ENCODE data around the gene SLC16A10. TPM values are rescaled to one million over a fixed set of nuclear protein-coding genes. Genes with fewer than 3 reads are reported as not detected.

Gene SLC16A10
- total and polyA plus RNA-seq, 2 of the 4 experiments (the other 2 are of a cell fraction), result not detected

DNA sequence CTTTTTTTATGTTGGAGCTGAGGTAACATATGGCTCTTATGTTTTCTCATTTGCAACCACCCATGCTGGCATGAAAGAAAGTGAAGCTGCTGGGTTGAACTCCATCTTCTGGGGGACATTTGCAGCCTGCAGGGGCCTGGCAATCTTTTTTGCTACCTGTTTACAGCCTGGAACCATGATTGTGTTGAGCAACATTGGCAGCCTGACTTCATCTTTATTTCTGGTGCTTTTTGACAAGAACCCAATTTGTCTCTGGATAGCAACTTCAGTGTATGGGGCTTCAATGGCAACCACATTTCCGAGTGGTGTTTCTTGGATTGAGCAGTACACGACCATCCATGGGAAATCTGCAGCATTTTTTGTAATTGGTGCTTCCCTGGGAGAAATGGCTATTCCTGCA lies 179.0 kb downstream of the SLC16A10 start:
- dilution Hi-C loops (cut with HindIII; ENCODE audit: low sequenced_read_pairs, unreplicated experiment), result no loop called here

More for the DNA sequence above, 179.0 kb downstream of the SLC16A10 start:
- Histone ChIP-seq H3K9me1 (ENCODE audit: insufficient read depth, low read length) (peaks cover 3% of the 10 kb centered on the region), H3K79me1 (ENCODE audit: low read depth in 1 of 2, low read length in 2 of 2) (peaks cover 27 to 62% of the 10 kb centered on the region in 2 experiments), H2AFZ (replicated peaks; ENCODE audit: low read length, poor library complexity) (no peak overlapping the region), H3K4me1 (ENCODE audit: control insufficient read depth, insufficient read depth, low read length) (peaks cover 8% of the 10 kb centered on the region), H3K23ac (ENCODE audit: low read depth, low read length) (no peak overlapping the region), H4K20me1 (ENCODE audit: insufficient read depth, low read length) (peaks cover 12% of the 10 kb centered on the region; the same call in 1 of the 2 replicates), H4K91ac (ENCODE audit: insufficient read depth, low read depth, low read length) (no peak overlapping the region), H3K9ac (ENCODE audit: low read depth, low read length) (no peak overlapping the region), H3K56ac (ENCODE audit: extremely low read depth, insufficient read depth, low read length) (no peak overlapping the region), H2AK5ac (ENCODE audit: low read depth, low read length) (no peak overlapping the region), H3K9me3 (ENCODE audit: control insufficient read depth, insufficient read depth, low read length) (no peaks in the 10 kb centered on the region), H2AK9ac (replicated peaks; ENCODE audit: low read depth, low read length, poor library complexity) (no peak overlapping the region), H3K36me3 (ENCODE audit: control insufficient read depth, insufficient read depth, low read length) (peaks cover 18% of the 10 kb centered on the region), H4K8ac (ENCODE audit: low read depth in 2 of 2, low read length in 2 of 2) (no peak overlapping the region), H3K4ac (ENCODE audit: low read depth, low read length) (no peak overlapping the region), H3K4me3 (ENCODE audit: insufficient read depth, low read depth, low read length) (no peak overlapping the region), H3K27me3 (ENCODE audit: control insufficient read depth, insufficient read depth, low read length) (no peaks in the 10 kb centered on the region), H2BK5ac (ENCODE audit: low read depth, low read length, poor library complexity, severe bottlenecking) (no peak overlapping the region), H3K27ac (ENCODE audit: insufficient read depth, low read length) (no peak overlapping the region), H4K5ac (ENCODE audit: low read depth, low read length) (no peak overlapping the region), H2BK15ac (ENCODE audit: low read depth, low read length) (no peak overlapping the region), H3K14ac (replicated peaks; ENCODE audit: low read depth, low read length) (no peak overlapping the region), H3K18ac (ENCODE audit: low read depth, low read length) (no peak overlapping the region), H2BK120ac (ENCODE audit: low read depth, low read length) (no peak overlapping the region), H3K4me2 (ENCODE audit: low read depth, low read length) (no peak overlapping the region), H2BK20ac (ENCODE audit: low read depth, low read length) (no peak overlapping the region)
- DNase-seq, result no peak
- ATAC-seq (ENCODE audit: low read depth), result no peak
- intact Hi-C loops (cut with micrococcal nuclease), result no loop called here
- 100% methylated on average over 2 of the region's 2 CpGs; no CpG with 5 or more reads in 1 of the 2 experiments for WGBS, 2 experiments (ENCODE audit: extremely low coverage in 2 of 2, insufficient read length in 1 of 2)
- BruUV-seq (replicated peaks), result no TSS peak
- in situ Hi-C loops (cut with MboI; ENCODE audit: low sequenced_read_pairs), result loop anchor here (10.0 kb wide), 1 partner anchor 199 kb away; no protein-coding TSS in a partner anchor
- CTCF ChIA-PET, result interaction anchor here (0.6 kb wide), 1 partner anchor 93 kb away, joined by 5 read pairs; no protein-coding TSS in a partner anchor
- no peak for TF ChIP-seq RAD21 (IDR thresholded peaks at IDR 0.05; ENCODE audit: low read length)
- TF ChIP-seq SMC3 (IDR thresholded peaks at IDR 0.05; ENCODE audit: low read depth, low read length), result no peak
- no peak for TF ChIP-seq FOS (IDR thresholded peaks at IDR 0.05; ENCODE audit: low read depth, low read length)
- TF ChIP-seq RCOR1 (IDR thresholded peaks at IDR 0.05; ENCODE audit: insufficient replicate concordance, low read length), result no peak
- TF ChIP-seq, protein P1, sequence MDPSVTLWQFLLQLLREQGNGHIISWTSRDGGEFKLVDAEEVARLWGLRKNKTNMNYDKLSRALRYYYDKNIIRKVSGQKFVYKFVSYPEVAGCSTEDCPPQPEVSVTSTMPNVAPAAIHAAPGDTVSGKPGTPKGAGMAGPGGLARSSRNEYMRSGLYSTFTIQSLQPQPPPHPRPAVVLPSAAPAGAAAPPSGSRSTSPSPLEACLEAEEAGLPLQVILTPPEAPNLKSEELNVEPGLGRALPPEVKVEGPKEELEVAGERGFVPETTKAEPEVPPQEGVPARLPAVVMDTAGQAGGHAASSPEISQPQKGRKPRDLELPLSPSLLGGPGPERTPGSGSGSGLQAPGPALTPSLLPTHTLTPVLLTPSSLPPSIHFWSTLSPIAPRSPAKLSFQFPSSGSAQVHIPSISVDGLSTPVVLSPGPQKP (IDR thresholded peaks at IDR 0.05; ENCODE audit: borderline replicate concordance, low read depth, low read length), result no peak
- TF ChIP-seq BHLHE40 (IDR thresholded peaks at IDR 0.05; ENCODE audit: low read depth, low read length), result no peak
- TF ChIP-seq, protein P2, sequence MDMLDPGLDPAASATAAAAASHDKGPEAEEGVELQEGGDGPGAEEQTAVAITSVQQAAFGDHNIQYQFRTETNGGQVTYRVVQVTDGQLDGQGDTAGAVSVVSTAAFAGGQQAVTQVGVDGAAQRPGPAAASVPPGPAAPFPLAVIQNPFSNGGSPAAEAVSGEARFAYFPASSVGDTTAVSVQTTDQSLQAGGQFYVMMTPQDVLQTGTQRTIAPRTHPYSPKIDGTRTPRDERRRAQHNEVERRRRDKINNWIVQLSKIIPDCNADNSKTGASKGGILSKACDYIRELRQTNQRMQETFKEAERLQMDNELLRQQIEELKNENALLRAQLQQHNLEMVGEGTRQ (IDR thresholded peaks at IDR 0.05; ENCODE audit: low read depth, low read length), result no peak
- TF ChIP-seq, protein P3, sequence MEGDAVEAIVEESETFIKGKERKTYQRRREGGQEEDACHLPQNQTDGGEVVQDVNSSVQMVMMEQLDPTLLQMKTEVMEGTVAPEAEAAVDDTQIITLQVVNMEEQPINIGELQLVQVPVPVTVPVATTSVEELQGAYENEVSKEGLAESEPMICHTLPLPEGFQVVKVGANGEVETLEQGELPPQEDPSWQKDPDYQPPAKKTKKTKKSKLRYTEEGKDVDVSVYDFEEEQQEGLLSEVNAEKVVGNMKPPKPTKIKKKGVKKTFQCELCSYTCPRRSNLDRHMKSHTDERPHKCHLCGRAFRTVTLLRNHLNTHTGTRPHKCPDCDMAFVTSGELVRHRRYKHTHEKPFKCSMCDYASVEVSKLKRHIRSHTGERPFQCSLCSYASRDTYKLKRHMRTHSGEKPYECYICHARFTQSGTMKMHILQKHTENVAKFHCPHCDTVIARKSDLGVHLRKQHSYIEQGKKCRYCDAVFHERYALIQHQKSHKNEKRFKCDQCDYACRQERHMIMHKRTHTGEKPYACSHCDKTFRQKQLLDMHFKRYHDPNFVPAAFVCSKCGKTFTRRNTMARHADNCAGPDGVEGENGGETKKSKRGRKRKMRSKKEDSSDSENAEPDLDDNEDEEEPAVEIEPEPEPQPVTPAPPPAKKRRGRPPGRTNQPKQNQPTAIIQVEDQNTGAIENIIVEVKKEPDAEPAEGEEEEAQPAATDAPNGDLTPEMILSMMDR (conservative IDR thresholded peaks at IDR 0.05; ENCODE audit: low read depth, low read length), result no peak
- TF ChIP-seq RFX5 (IDR thresholded peaks at IDR 0.05; ENCODE audit: low read depth, low read length), result no peak
- no peak for TF ChIP-seq CHD1 (IDR thresholded peaks at IDR 0.05; ENCODE audit: low read depth, low read length)
- TF ChIP-seq MAZ (IDR thresholded peaks at IDR 0.05; ENCODE audit: borderline replicate concordance, low read depth, low read length), result no peak
- TF ChIP-seq NFE2L2 (IDR thresholded peaks at IDR 0.05; ENCODE audit: low read depth, low read length), result no peak
- TF ChIP-seq MXI1 (IDR thresholded peaks at IDR 0.05; ENCODE audit: borderline replicate concordance, low read depth, low read length), result no peak
- TF ChIP-seq CEBPB (IDR thresholded peaks at IDR 0.05; ENCODE audit: low read depth, low read length), result no peak
- no peak for TF ChIP-seq MAFK (IDR thresholded peaks at IDR 0.05; ENCODE audit: low read depth, low read length)
- no peak for TF ChIP-seq POLR2A (IDR thresholded peaks at IDR 0.05; ENCODE audit: low read depth, low read length)
- POLR2A ChIA-PET (ENCODE audit: unreplicated experiment), result no interaction called here
